Activated T-cell treated with anti-CD3 and anti-CD28 coated beads, Interleukin-2, amount 50 U/mL, for 72 hours (primary cell): ENCODE data around the gene ADGRG3. TPM values are rescaled to one million over a fixed set of nuclear protein-coding genes. Genes with fewer than 3 reads are reported as not detected.

Experiments used
- ATAC-seq, 2 donors: fragments of 150-1000 bp; cut with Tn5 transposase; replicated peaks in 1 of 2; 2 replicates each; pipeline ENCODE4 v1.10.0; 2021; ENCODE audit warnings: moderate library complexity in 2 of 2, mild to moderate bottlenecking in 1 of 2
- DNase-seq, 2 donors: peaks; one replicate each; pipeline ENCODE4 v3.0.0; 2021 to 2022; ENCODE audit warnings: mixed read lengths in 1 of 2
- H3K27ac Mint-ChIP-seq: one replicate; pipeline ENCODE4 v1.8.0; 2022; ENCODE audit warnings: mild to moderate bottlenecking, moderate library complexity, mixed read lengths
- H3K27me3 Mint-ChIP-seq: one replicate; pipeline ENCODE4 v1.8.0; 2022; ENCODE audit warnings: low read depth, mixed read lengths
- H3K36me3 Mint-ChIP-seq, 2 donors: one replicate each; pipeline ENCODE4 v1.8.0; 2022; ENCODE audit warnings: mixed read lengths in 2 of 2, mild to moderate bottlenecking in 1 of 2; ENCODE audit not compliant: insufficient read depth in 2 of 2
- H3K4me1 Mint-ChIP-seq: one replicate; pipeline ENCODE4 v1.8.0; 2022; ENCODE audit warnings: low read depth, mixed read lengths
- H3K4me3 Mint-ChIP-seq, 2 donors: one replicate each; pipeline ENCODE4 v1.8.0; 2022; ENCODE audit warnings: mild to moderate bottlenecking in 2 of 2, mixed read lengths in 2 of 2, moderate library complexity in 2 of 2
- H3K9me3 Mint-ChIP-seq, 2 donors: one replicate each; pipeline ENCODE4 v1.8.0; 2022; ENCODE audit warnings: mixed read lengths in 2 of 2
- total RNA-seq, 2 donors: library from RNA; stranded (reverse); gene quantifications; one replicate each; pipeline ENCODE4 v1.2.3, GENCODE V29; 2022

The ADGRG3 gene
- total RNA-seq, 2 donors from 2014 or later: 0.09 TPM; not detected in 1

- no peak overlapping the region for H3K4me3 Mint-ChIP-seq
- no peak for ATAC-seq
These were observed 31.1 kb upstream of the ADGRG3 start for GRCh38 chr16:57637020-57637419.

DNA sequence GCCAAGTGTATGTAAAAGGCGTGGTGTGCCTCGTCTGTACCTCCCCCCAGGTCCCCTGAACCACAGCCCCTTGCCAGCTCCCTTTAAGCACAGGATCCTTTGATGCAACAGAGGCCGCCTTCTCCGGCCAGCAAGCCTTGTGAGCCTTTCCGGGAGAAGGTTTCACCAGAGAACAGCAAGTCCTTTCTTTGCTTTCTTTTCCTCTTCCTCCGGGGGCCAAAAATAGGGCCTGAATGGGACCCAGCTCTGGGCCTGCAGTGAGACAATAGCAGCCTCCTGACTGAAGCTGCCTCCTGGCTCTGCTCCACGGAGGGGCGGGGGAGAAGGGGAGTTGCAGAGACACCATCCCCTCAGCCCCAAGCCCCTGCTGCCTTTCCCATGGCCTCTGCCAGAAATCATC lies 30.7 kb upstream of the ADGRG3 start:
- H3K9me3 Mint-ChIP-seq: no peaks in the 10 kb centered on the region
- H3K27ac Mint-ChIP-seq: no peak overlapping the region
- H3K4me3 Mint-ChIP-seq: no peak overlapping the region
- no peaks in the 10 kb centered on the region for H3K4me1 Mint-ChIP-seq
- H3K36me3 Mint-ChIP-seq: no peaks in the 10 kb centered on the region
- no peak for ATAC-seq
- peaks cover 24% of the 10 kb centered on the region for H3K27me3 Mint-ChIP-seq
- DNase-seq: no peak

More at GRCh38 chr16:57637020-57637419, 31.1 kb upstream of the ADGRG3 start:
- no peaks in the 10 kb centered on the region for H3K4me1 Mint-ChIP-seq
- H3K27me3 Mint-ChIP-seq: peaks cover 24% of the 10 kb centered on the region
- no peak overlapping the region for H3K27ac Mint-ChIP-seq
- no peaks in the 10 kb centered on the region for H3K9me3 Mint-ChIP-seq
- DNase-seq: no peak
- no peaks in the 10 kb centered on the region for H3K36me3 Mint-ChIP-seq

- no peak overlapping the region for H3K27ac Mint-ChIP-seq
These were observed 30.1 kb upstream of the ADGRG3 start for GRCh38 chr16:57637965-57638364.

DNA sequence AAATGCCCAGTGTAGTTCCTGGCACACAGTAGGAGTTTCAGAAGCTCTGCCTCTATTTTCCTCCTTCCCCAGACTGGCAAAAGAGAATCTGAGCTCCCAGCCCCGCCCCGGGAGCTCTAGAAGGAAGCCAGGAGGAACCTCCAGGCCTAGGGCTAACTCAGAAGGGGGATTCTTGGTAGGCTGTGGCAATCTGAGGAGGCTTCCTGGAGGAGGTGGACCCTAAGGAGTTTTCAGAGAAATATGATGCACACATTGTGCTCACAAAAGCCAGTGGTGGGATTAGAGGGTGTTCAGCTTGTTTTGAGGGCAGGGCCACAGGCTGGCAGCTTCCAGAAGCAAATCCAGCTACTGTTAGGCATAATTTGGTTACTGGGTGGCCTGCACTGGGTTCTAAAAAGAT lies 29.7 kb upstream of the ADGRG3 start:
- no peak overlapping the region for H3K4me3 Mint-ChIP-seq
- no peak for ATAC-seq
- no peaks in the 10 kb centered on the region for H3K36me3 Mint-ChIP-seq
- no peaks in the 10 kb centered on the region for H3K9me3 Mint-ChIP-seq
- no peaks in the 10 kb centered on the region for H3K4me1 Mint-ChIP-seq
- peaks cover 24% of the 10 kb centered on the region for H3K27me3 Mint-ChIP-seq
- no peak for DNase-seq
- no peak overlapping the region for H3K27ac Mint-ChIP-seq

More at GRCh38 chr16:57637965-57638364, 30.1 kb upstream of the ADGRG3 start:
- no peak overlapping the region for H3K4me3 Mint-ChIP-seq
- H3K4me1 Mint-ChIP-seq: no peaks in the 10 kb centered on the region
- no peaks in the 10 kb centered on the region for H3K9me3 Mint-ChIP-seq
- ATAC-seq: no peak
- H3K27me3 Mint-ChIP-seq: peaks cover 24% of the 10 kb centered on the region
- DNase-seq: no peak
- H3K36me3 Mint-ChIP-seq: no peaks in the 10 kb centered on the region

DNA sequence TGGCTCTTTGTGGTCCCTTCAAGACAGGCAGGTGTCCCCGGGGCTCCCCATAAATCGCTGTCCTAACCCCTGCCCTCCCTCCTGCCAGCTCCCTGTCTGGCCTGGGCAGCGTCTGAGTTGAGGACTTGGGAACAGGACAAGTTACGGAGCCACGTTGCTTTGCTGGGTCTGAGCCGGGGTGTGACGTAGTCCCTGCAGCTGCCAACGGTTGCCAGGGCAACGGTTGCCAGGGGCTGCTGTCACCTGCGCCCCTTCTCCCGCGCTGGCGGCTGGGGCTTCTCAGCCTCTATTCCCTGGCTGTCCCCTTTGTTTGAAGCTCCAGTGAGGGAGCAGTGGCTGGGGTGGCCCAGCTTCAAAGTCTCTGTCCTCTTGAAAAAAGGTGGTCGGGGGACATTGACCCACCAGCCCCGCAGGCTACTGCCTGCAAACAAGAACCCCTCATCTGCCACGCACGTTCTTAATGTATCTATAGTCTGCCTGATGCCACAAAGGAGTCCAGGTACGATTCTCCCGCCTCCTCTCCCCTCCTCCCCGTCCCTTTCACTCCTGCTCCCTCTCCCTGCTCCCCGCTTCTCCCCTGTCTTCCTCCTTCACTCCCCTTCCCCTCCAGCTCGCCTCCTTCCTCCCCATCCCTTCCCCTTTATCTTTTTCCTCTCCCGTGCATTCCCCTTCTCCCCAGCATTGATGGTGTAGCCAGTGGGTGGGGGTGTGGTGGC lies 28.8 kb upstream of the ADGRG3 start:
- Mint-ChIP-seq H3K36me3 (no peaks in the 10 kb centered on the region), H3K27me3 (peaks cover 24% of the 10 kb centered on the region), H3K4me3 (no peak overlapping the region), H3K9me3 (no peaks in the 10 kb centered on the region), H3K4me1 (no peaks in the 10 kb centered on the region), H3K27ac (no peak overlapping the region)
- no peak for DNase-seq
- ATAC-seq: peak in 1 of 2 donors; percentile 58

DNA sequence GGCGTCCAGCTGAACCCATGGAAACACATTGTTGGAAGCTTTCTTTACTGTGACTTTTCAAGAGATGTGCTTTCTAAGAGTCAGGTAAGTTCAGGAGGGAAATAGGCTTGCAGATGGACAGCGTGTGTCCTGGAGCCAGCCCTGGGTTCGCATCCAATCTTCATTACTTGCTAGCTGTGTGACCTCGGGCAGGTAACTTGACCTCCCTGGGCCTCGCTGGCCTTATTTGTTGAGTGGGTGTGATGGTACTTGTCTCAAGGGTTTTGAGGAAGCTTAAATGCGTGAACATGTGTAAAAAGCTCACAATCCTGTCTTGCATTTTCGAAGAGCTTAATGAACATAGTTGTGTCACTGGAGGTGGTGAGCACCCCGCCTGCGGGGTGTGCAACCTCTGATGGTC lies 27.9 kb upstream of the ADGRG3 start:
- no peaks in the 10 kb centered on the region for H3K4me1 Mint-ChIP-seq
- ATAC-seq (no peak), DNase-seq (no peak)
- peaks cover 24% of the 10 kb centered on the region for H3K27me3 Mint-ChIP-seq
- no peak overlapping the region for H3K4me3 Mint-ChIP-seq
- no peak overlapping the region for H3K27ac Mint-ChIP-seq
- H3K36me3 Mint-ChIP-seq: no peaks in the 10 kb centered on the region
- no peaks in the 10 kb centered on the region for H3K9me3 Mint-ChIP-seq

DNA sequence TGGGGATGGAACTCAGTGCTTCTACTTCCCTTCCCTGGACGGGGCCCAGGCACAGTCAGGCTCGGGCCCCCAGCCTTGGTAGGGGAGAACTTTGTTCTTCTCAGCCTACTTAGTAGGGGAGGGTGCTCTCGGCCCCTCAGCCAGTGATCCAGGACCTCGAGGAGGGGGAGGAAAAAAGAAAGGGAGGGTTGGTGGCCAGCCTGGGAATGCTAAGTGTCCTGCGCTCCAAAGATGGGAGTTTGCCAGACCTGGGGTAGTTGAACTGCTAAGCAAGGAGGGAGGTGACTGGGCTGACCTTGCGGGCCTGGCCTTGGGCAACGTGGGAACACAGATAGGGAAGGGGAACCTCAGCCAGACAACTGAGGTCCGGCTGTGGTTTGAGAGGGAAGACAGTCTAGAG lies 27.5 kb upstream of the ADGRG3 start:
- no peaks in the 10 kb centered on the region for H3K4me1 Mint-ChIP-seq
- H3K27ac Mint-ChIP-seq: no peak overlapping the region
- H3K27me3 Mint-ChIP-seq: peaks cover 24% of the 10 kb centered on the region
- ATAC-seq (no peak), DNase-seq (no peak)
- H3K36me3 Mint-ChIP-seq: no peaks in the 10 kb centered on the region
- no peak overlapping the region for H3K4me3 Mint-ChIP-seq
- H3K9me3 Mint-ChIP-seq: no peaks in the 10 kb centered on the region

DNA sequence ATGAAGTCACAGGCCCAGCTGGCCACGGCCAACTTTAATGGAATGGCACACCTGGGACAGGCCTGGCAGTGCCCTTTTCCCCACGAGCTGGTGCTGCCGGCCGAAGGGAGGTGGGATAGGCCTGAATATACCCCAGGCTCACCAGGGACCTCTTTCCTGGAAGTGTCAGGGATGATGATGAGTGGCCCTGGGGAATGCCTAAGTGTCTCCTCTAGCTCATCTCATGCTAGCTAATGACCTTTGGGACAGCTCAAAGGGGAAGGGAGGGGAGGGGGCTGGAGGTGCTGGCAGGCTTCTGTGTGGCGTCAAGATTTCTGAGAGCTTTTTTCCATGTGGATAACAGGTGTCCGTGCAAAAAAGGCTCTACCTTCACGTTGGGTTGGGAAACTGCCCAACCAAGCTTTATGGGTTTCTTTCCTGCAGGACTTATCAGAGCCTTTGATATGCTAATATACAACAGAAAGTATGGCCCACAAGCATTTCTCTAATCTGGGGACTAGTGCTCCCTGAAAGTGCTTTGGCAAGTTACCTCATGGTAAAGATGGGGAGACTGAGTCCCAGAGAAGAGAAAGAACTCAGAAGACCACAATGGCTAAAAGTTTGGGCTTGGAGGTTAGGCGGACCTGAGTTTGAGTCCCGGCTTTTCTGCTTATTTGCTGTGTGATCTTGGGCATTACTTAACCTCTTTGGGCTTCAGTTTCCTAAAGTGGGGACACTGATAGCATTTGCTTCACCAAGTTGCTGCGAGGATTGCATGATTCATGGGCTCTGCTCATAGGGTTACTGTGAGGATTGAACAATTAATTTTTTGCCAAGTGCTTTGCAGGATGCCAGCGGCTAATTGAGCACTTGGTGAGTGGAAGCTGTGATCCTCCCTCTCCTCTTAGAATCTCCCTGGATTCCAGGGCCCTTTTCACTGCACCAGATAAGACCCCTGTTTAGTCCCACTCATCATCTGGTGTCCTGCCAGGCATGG lies 25.7 kb upstream of the ADGRG3 start:
- Mint-ChIP-seq H3K27me3 (peaks cover 12% of the 10 kb centered on the region), H3K4me1 (peaks cover 6% of the 10 kb centered on the region), H3K9me3 (no peaks in the 10 kb centered on the region), H3K27ac (no peak overlapping the region), H3K4me3 (no peak overlapping the region), H3K36me3 (no peaks in the 10 kb centered on the region)
- ATAC-seq (no peak), DNase-seq (no peak)

GRCh38 chr16:57643147-57643874 lies 24.8 kb upstream of the ADGRG3 start:
- Mint-ChIP-seq H3K4me3 (no peak overlapping the region), H3K27me3 (peaks cover 11% of the 10 kb centered on the region), H3K4me1 (peaks cover 14% of the 10 kb centered on the region), H3K27ac (no peak overlapping the region), H3K36me3 (no peaks in the 10 kb centered on the region), H3K9me3 (no peaks in the 10 kb centered on the region)
- no peak for DNase-seq
- ATAC-seq: no peak

GRCh38 chr16:57643910-57644309 lies 24.2 kb upstream of the ADGRG3 start:
- H3K27me3 Mint-ChIP-seq: peaks cover 11% of the 10 kb centered on the region
- DNase-seq: no peak
- no peaks in the 10 kb centered on the region for H3K9me3 Mint-ChIP-seq
- peaks cover 20% of the 10 kb centered on the region for H3K4me1 Mint-ChIP-seq
- ATAC-seq: no peak
- no peaks in the 10 kb centered on the region for H3K36me3 Mint-ChIP-seq
- no peak overlapping the region for H3K27ac Mint-ChIP-seq
- H3K4me3 Mint-ChIP-seq: no peak overlapping the region

DNA sequence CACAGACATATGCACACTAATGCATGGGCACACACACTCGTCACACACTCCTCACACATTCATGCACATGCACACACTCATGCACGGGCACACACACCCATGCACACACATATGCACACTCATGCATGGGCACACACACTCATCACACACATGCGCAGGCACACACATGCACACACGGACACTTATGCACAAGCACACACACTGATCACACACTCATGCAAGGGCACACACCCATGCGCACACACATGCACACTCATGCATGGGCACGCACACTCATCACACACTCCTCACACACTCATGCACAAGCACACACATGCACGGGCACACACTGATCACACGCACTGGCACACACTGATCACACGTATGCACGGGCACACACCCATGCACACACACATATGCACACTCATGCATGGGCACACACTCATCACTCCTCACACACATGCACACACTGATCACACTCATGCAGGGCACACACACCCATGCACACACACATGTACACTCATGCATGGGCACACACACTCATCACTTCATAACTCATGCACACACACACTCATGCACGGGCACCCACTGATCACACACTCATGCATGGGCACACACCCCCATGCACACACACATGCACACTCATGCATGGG lies 23.6 kb upstream of the ADGRG3 start:
- Mint-ChIP-seq H3K4me3 (no peak overlapping the region), H3K27me3 (peaks cover 11% of the 10 kb centered on the region), H3K36me3 (no peaks in the 10 kb centered on the region), H3K27ac (no peak overlapping the region), H3K9me3 (no peaks in the 10 kb centered on the region), H3K4me1 (peaks cover 25% of the 10 kb centered on the region)
- DNase-seq (no peak), ATAC-seq (no peak)

DNA sequence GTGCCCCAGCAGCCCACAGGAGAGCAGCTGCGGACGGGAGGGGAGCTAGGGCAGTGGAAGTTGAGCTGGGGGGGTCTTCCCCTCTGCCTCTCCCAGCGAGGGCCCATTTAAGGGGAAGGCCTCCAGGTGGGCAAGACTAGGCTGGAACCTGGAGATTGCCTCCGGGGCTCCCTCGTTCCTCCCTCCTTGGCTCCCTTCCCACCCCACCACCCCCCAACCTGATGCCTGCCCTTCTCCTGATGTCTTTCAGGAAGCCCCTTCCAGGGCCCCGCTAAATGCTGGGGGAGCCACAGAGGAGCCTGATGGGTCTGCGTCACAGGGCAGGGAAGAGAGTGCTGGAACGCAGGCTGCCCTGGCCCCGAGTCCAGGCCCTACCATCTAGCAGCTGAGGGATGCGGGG lies 22.9 kb upstream of the ADGRG3 start:
- no peak overlapping the region for H3K4me3 Mint-ChIP-seq
- H3K27me3 Mint-ChIP-seq: peaks cover 6% of the 10 kb centered on the region
- no peaks in the 10 kb centered on the region for H3K9me3 Mint-ChIP-seq
- no peak overlapping the region for H3K27ac Mint-ChIP-seq
- no peaks in the 10 kb centered on the region for H3K36me3 Mint-ChIP-seq
- ATAC-seq (no peak), DNase-seq (no peak)
- peaks cover 25% of the 10 kb centered on the region for H3K4me1 Mint-ChIP-seq
